ENCODE data around the gene MINDY3.

The MINDY3 gene

DNA sequence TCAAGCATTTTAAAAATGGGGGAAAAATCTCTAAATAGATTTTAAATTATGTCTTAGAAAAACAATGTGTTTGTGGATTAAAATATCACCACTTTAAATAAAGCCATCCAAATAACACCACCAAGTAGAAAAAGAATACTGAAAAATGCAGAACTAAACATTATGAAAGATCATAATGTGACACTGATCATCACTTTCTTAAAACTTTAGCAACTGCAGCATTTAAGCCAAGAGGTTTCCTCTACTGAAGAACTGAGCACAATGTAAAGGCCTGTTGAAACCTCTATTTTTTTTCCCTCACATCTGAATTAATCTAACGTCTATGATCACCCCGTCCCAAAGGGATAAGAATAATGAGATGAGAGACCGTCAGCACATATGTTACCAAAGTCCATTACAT, 18.6 kb downstream of the MINDY3 start:
- no peak overlapping the region for H2AFZ ChIP-seq (ENCODE audit: insufficient read depth, low read length, poor library complexity)
- H3K79me2 ChIP-seq (ENCODE audit: control insufficient read depth, insufficient read depth, low read length, poor library complexity), result no peaks in the 10 kb centered on the region
- no peak overlapping the region for H3K23ac ChIP-seq (ENCODE audit: low read length)
- WGBS (ENCODE audit: extremely low coverage, insufficient coverage, insufficient read length), result no CpG with 5 or more reads among the region's 3 CpGs
- no peak for DNase-seq
- H3K36me3 ChIP-seq (ENCODE audit: control insufficient read depth in 1 of 2, insufficient read depth in 2 of 2, low read length in 2 of 2), result no peaks in the 10 kb centered on the region
- no peak overlapping the region for H2BK120ac ChIP-seq (ENCODE audit: insufficient read depth, low read length, poor library complexity)
- H3K79me1 ChIP-seq (ENCODE audit: low read length), result no peaks in the 10 kb centered on the region
- no peak overlapping the region for H3K27ac ChIP-seq (ENCODE audit: low read depth, low read length)
- no peaks in the 10 kb centered on the region for H3K27me3 ChIP-seq (ENCODE audit: insufficient read depth, low read length)
- H4K8ac ChIP-seq (ENCODE audit: low read depth, low read length), result no peak overlapping the region
- no peaks in the 10 kb centered on the region for H3K9me3 ChIP-seq (ENCODE audit: insufficient read depth, low read depth, low read length)
- H2BK12ac ChIP-seq (ENCODE audit: low read length), result no peak overlapping the region
- H3K4ac ChIP-seq (ENCODE audit: low read depth, low read length), result no peak overlapping the region
- H3K14ac ChIP-seq (ENCODE audit: low read length), result no peak overlapping the region
- H4K12ac ChIP-seq (ENCODE audit: low read depth, low read length), result no peak overlapping the region
- no peak overlapping the region for H3K18ac ChIP-seq (ENCODE audit: low read length)
- H3K4me1 ChIP-seq (ENCODE audit: control insufficient read depth in 1 of 2, insufficient read depth in 2 of 2, low read length in 2 of 2), result no peaks in the 10 kb centered on the region
- H3K4me3 ChIP-seq (ENCODE audit: low read depth, low read length), result no peak overlapping the region
- no peak overlapping the region for H2BK5ac ChIP-seq (ENCODE audit: low read depth, low read length, poor library complexity)
- no peak overlapping the region for H3K4me2 ChIP-seq (ENCODE audit: low read length)
- no peak overlapping the region for H2AK5ac ChIP-seq (ENCODE audit: low read length)
- H4K91ac ChIP-seq (ENCODE audit: low read depth, low read length), result no peak overlapping the region
- H3K9ac ChIP-seq (ENCODE audit: low read length), result no peak overlapping the region

DNA sequence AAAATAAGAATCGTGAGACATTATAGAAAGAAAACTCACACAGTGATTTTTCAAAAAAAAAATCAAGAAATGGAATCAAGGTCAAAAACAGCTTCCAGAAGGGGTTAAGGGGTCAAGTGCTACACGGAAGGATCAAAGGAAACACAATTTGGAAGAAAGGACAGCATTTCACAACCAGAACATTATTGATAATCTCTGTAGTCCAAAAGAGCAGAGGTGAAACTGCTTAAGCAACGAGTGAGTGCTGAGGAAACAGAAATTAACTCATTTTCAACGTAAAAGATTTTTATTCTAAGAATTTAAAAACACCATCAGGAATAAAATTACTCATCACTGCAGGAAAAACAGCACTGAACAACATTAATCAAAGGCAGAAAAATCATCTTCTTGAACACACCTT, 23.5 kb downstream of the MINDY3 start:
- Histone ChIP-seq H3K79me2 (ENCODE audit: control insufficient read depth, insufficient read depth, low read length, poor library complexity) (no peaks in the 10 kb centered on the region), H2BK5ac (ENCODE audit: low read depth, low read length, poor library complexity) (no peak overlapping the region), H3K27me3 (ENCODE audit: insufficient read depth, low read length) (no peaks in the 10 kb centered on the region), H2AFZ (ENCODE audit: insufficient read depth, low read length, poor library complexity) (no peak overlapping the region), H2BK120ac (ENCODE audit: insufficient read depth, low read length, poor library complexity) (no peak overlapping the region), H3K9me3 (ENCODE audit: insufficient read depth, low read depth, low read length) (no peaks in the 10 kb centered on the region), H2AK5ac (ENCODE audit: low read length) (no peak overlapping the region), H3K4ac (ENCODE audit: low read depth, low read length) (no peak overlapping the region), H3K36me3 (ENCODE audit: control insufficient read depth in 1 of 2, insufficient read depth in 2 of 2, low read length in 2 of 2) (no peaks in the 10 kb centered on the region), H3K23ac (ENCODE audit: low read length) (no peak overlapping the region), H3K18ac (ENCODE audit: low read length) (no peak overlapping the region), H3K4me2 (ENCODE audit: low read length) (no peak overlapping the region), H3K4me3 (ENCODE audit: low read depth, low read length) (no peak overlapping the region), H3K4me1 (ENCODE audit: control insufficient read depth in 1 of 2, insufficient read depth in 2 of 2, low read length in 2 of 2) (no peaks in the 10 kb centered on the region), H4K12ac (ENCODE audit: low read depth, low read length) (no peak overlapping the region), H4K91ac (ENCODE audit: low read depth, low read length) (no peak overlapping the region), H3K79me1 (ENCODE audit: low read length) (no peaks in the 10 kb centered on the region), H3K27ac (ENCODE audit: low read depth, low read length) (no peak overlapping the region), H3K14ac (ENCODE audit: low read length) (no peak overlapping the region), H3K9ac (ENCODE audit: low read length) (no peak overlapping the region), H4K8ac (ENCODE audit: low read depth, low read length) (no peak overlapping the region), H2BK12ac (ENCODE audit: low read length) (no peak overlapping the region)
- DNase-seq, result no peak
- no CpG with 5 or more reads among the region's 4 CpGs for WGBS (ENCODE audit: extremely low coverage, insufficient coverage, insufficient read length)

DNA sequence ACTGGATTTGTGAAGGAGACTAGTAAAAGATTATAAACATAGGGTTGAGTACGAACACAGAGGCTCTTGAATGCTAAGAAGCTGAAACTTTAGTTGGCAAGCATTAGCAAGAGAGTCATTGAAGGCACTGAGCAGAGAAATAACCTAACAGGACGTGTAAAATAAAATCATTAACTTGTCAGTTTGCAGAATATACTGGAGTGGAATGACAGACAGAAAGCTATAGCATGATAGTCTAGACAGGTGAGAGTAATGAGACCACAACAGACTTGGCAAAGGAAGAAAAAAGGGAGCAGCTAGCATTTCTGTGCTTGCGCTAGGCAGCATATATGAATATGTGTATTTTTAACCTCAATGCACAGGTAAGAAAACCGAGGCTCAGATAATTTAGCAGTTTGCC, 30.8 kb downstream of the MINDY3 start:
- Histone ChIP-seq H3K4me1 (ENCODE audit: control insufficient read depth in 1 of 2, insufficient read depth in 2 of 2, low read length in 2 of 2) (no peaks in the 10 kb centered on the region), H3K4me2 (ENCODE audit: low read length) (no peak overlapping the region), H2AK5ac (ENCODE audit: low read length) (no peak overlapping the region), H3K4ac (ENCODE audit: low read depth, low read length) (no peak overlapping the region), H3K14ac (ENCODE audit: low read length) (no peak overlapping the region), H2BK5ac (ENCODE audit: low read depth, low read length, poor library complexity) (no peak overlapping the region), H3K9ac (ENCODE audit: low read length) (no peak overlapping the region), H3K36me3 (ENCODE audit: control insufficient read depth in 1 of 2, insufficient read depth in 2 of 2, low read length in 2 of 2) (peaks cover 0 to 2% of the 10 kb centered on the region in 2 experiments), H4K8ac (ENCODE audit: low read depth, low read length) (no peak overlapping the region), H3K79me1 (ENCODE audit: low read length) (no peaks in the 10 kb centered on the region), H2BK12ac (ENCODE audit: low read length) (no peak overlapping the region), H3K27me3 (ENCODE audit: insufficient read depth, low read length) (no peaks in the 10 kb centered on the region), H3K27ac (ENCODE audit: low read depth, low read length) (no peak overlapping the region), H4K12ac (ENCODE audit: low read depth, low read length) (no peak overlapping the region), H2BK120ac (ENCODE audit: insufficient read depth, low read length, poor library complexity) (no peak overlapping the region), H2AFZ (ENCODE audit: insufficient read depth, low read length, poor library complexity) (no peak overlapping the region), H3K4me3 (ENCODE audit: low read depth, low read length) (no peak overlapping the region), H3K9me3 (ENCODE audit: insufficient read depth, low read depth, low read length) (no peaks in the 10 kb centered on the region), H3K23ac (ENCODE audit: low read length) (no peak overlapping the region), H3K79me2 (ENCODE audit: control insufficient read depth, insufficient read depth, low read length, poor library complexity) (no peaks in the 10 kb centered on the region), H4K91ac (ENCODE audit: low read depth, low read length) (no peak overlapping the region), H3K18ac (ENCODE audit: low read length) (no peak overlapping the region)
- no peak for DNase-seq
- no CpG with 5 or more reads among the region's 4 CpGs for WGBS (ENCODE audit: extremely low coverage, insufficient coverage, insufficient read length)

DNA sequence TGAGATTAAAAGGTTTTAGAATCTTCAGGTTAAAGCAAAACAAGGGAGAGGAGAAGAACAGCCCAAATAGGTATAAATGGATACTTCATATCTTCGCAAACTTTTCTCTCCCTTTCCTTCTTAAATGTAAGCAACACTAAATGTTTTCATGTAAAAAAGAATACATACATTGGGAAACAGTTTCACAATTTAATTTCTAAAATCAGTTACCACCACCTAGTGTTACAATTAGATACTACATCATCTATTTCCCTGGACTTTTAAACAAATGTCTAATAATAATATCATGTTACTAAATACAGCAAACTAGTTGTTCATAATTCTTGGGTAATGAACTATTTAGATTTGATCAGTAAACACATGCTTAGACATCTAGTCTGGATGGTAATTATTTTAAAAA, 35.8 kb downstream of the MINDY3 start:
- H3K4me3 ChIP-seq (ENCODE audit: low read depth, low read length), result no peak overlapping the region
- WGBS (ENCODE audit: extremely low coverage, insufficient coverage, insufficient read length), result no CpG with 5 or more reads among the region's 1 CpG
- H3K79me2 ChIP-seq (ENCODE audit: control insufficient read depth, insufficient read depth, low read length, poor library complexity), result no peaks in the 10 kb centered on the region
- no peak overlapping the region for H3K9ac ChIP-seq (ENCODE audit: low read length)
- no peak overlapping the region for H2AK5ac ChIP-seq (ENCODE audit: low read length)
- H2BK5ac ChIP-seq (ENCODE audit: low read depth, low read length, poor library complexity), result no peak overlapping the region
- H3K27ac ChIP-seq (ENCODE audit: low read depth, low read length), result no peak overlapping the region
- no peak overlapping the region for H3K4ac ChIP-seq (ENCODE audit: low read depth, low read length)
- no peak overlapping the region for H3K14ac ChIP-seq (ENCODE audit: low read length)
- H2AFZ ChIP-seq (ENCODE audit: insufficient read depth, low read length, poor library complexity), result no peak overlapping the region
- no peak overlapping the region for H4K91ac ChIP-seq (ENCODE audit: low read depth, low read length)
- H3K23ac ChIP-seq (ENCODE audit: low read length), result no peak overlapping the region
- H2BK120ac ChIP-seq (ENCODE audit: insufficient read depth, low read length, poor library complexity), result no peak overlapping the region
- H3K4me2 ChIP-seq (ENCODE audit: low read length), result no peak overlapping the region
- no peaks in the 10 kb centered on the region for H3K79me1 ChIP-seq (ENCODE audit: low read length)
- no peaks in the 10 kb centered on the region for H3K9me3 ChIP-seq (ENCODE audit: insufficient read depth, low read depth, low read length)
- no peak overlapping the region for H4K8ac ChIP-seq (ENCODE audit: low read depth, low read length)
- H4K12ac ChIP-seq (ENCODE audit: low read depth, low read length), result no peak overlapping the region
- no peak overlapping the region for H2BK12ac ChIP-seq (ENCODE audit: low read length)
- H3K18ac ChIP-seq (ENCODE audit: low read length), result no peak overlapping the region
- peaks cover 2% of the 10 kb centered on the region in 2 experiments for H3K36me3 ChIP-seq (ENCODE audit: control insufficient read depth in 1 of 2, insufficient read depth in 2 of 2, low read length in 2 of 2)
- no peaks in the 10 kb centered on the region for H3K4me1 ChIP-seq (ENCODE audit: control insufficient read depth in 1 of 2, insufficient read depth in 2 of 2, low read length in 2 of 2)
- DNase-seq, result peak in 1 of 2 donors; percentile 58
- no peaks in the 10 kb centered on the region for H3K27me3 ChIP-seq (ENCODE audit: insufficient read depth, low read length)
